NCI-H1436 (cell line): ENCODE results near the gene TMTC2.

ENCODE experiments used
- DNase-seq: peaks from one replicate; lab custom pipeline; 2025; lab: John Stamatoyannopoulos, UW

The TMTC2 gene

GRCh38 chr12:82686168-82687020 is at the start of gene TMTC2:
TSS of gene TMTC2 (plus strand) at chr12:82686906.
- DNase-seq: peak; percentile 86

- DNase-seq: no peak
These were observed 48.4 kb upstream of the TMTC2 start for GRCh38 chr12:82638324-82638723.

GRCh38 chr12:82644896-82645295 is 41.8 kb upstream of the TMTC2 start:
- DNase-seq: no peak

- DNase-seq: no peak
These were observed 41.3 kb upstream of the TMTC2 start for GRCh38 chr12:82645414-82645813.

GRCh38 chr12:82647853-82648252 is 38.9 kb upstream of the TMTC2 start:
- DNase-seq: no peak

- no peak for DNase-seq
These were observed 38.3 kb upstream of the TMTC2 start for GRCh38 chr12:82648259-82648909.

- DNase-seq: no peak
These were observed 35.9 kb upstream of the TMTC2 start for GRCh38 chr12:82650627-82651337.

- DNase-seq: peak; percentile 27
These were observed 35.2 kb upstream of the TMTC2 start for GRCh38 chr12:82651489-82651888.

- no peak for DNase-seq
These were observed 34.6 kb upstream of the TMTC2 start for GRCh38 chr12:82652071-82652470.

GRCh38 chr12:82655751-82656150 is 31.0 kb upstream of the TMTC2 start:
- no peak for DNase-seq

GRCh38 chr12:82659343-82660207 is 27.1 kb upstream of the TMTC2 start:
- no peak for DNase-seq

- DNase-seq: no peak
These were observed 26.0 kb upstream of the TMTC2 start for GRCh38 chr12:82660541-82661325.

GRCh38 chr12:82663893-82664292 is 22.8 kb upstream of the TMTC2 start:
- no peak for DNase-seq

GRCh38 chr12:82665142-82665923 is 21.4 kb upstream of the TMTC2 start:
- DNase-seq: no peak

GRCh38 chr12:82666830-82667229 is 19.9 kb upstream of the TMTC2 start:
- DNase-seq: no peak

- DNase-seq: no peak
These were observed 15.0 kb upstream of the TMTC2 start for GRCh38 chr12:82671673-82672195.

- DNase-seq: no peak
These were observed 13.8 kb upstream of the TMTC2 start for GRCh38 chr12:82672811-82673495.

GRCh38 chr12:82673698-82674097 is 13.0 kb upstream of the TMTC2 start:
- DNase-seq: peak; percentile 9

- no peak for DNase-seq
These were observed 11.5 kb upstream of the TMTC2 start for GRCh38 chr12:82675246-82675645.
